ENCODE measurements around the gene CCDC40. TPM values are rescaled to one million over a fixed set of nuclear protein-coding genes. Genes with fewer than 3 reads are reported as not detected.

Gene CCDC40
- total and polyA plus RNA-seq, 2 of the 13 experiments (the other 11 are each of a cell fraction or from before 2014, with no cell fraction given), result 4.1 to 5.5 TPM

DNA sequence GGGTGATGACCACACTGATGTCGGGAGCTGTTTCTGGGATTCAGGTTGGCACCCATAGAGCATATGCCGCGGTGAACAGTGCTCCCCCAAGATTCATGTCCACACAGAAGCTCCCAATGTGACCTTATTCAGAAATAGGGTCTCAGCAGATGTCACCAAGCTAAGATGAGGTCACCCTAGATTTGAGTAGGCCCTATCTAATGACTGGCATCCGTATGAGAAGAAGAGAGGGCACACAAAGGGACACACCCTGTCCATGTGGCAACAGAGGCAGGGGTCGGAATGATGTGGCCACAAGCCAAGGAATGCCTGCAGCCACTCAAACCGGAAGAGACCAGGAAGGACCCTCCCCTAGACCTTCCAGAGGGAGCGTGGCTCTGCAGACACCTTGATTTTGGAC is 36.3 kb upstream of the CCDC40 start (continued):
- TF ChIP-seq, protein P1, sequence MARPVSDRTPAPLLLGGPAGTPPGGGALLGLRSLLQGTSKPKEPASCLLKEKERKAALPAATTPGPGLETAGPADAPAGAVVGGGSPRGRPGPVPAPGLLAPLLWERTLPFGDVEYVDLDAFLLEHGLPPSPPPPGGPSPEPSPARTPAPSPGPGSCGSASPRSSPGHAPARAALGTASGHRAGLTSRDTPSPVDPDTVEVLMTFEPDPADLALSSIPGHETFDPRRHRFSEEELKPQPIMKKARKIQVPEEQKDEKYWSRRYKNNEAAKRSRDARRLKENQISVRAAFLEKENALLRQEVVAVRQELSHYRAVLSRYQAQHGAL (CRISPR knock-in tag; IDR thresholded peaks at IDR 0.05; ENCODE audit: not compliant biosample characterization), result no peak
- TF ChIP-seq ZSCAN30 (CRISPR knock-in tag; IDR thresholded peaks at IDR 0.05), result no peak
- no peak for TF ChIP-seq ZNF138 (CRISPR knock-in tag; IDR thresholded peaks at IDR 0.05; ENCODE audit: low read depth)

GRCh38 chr17:80000981-80001775 is 35.3 kb upstream of the CCDC40 start:
- POLR2A ChIA-PET, result interaction anchor here (0.7 to 8.5 kb wide), 2 partner anchors 8 to 220 kb away, joined by 3 to 111 read pairs; partner anchors contain the start of gene SLC26A11
- ATAC-seq (no peak), DNase-seq (ENCODE audit: low spot score) (no peak), FAIRE-seq (no peak)
- intact Hi-C loops (cut with micrococcal nuclease; ENCODE audit: unreplicated experiment) (no loop called here), in situ Hi-C loops (cut with HindIII; ENCODE audit: extremely low pct_ligation_motif_present, low pct_unique_long_range_greater_than_20kb) (no loop called here)
- Histone ChIP-seq H3K9me3 (ENCODE audit: low read length) (no peaks in the 10 kb centered on the region), H3K79me2 (ENCODE audit: insufficient read depth, low read length) (no peaks in the 10 kb centered on the region), H2AFZ (ENCODE audit: low read length) (no peak overlapping the region), H3K4me3 (replicated peaks in 1 of 3; ENCODE audit: insufficient read depth in 1 of 3, low read depth in 2 of 3, low read length in 3 of 3) (no peak overlapping the region), H3K27me3 (ENCODE audit: control insufficient read depth in 1 of 2, insufficient read depth in 2 of 2, low read length in 2 of 2) (no peaks in the 10 kb centered on the region), H3K4me1 (ENCODE audit: insufficient read depth, low read length) (peaks cover 48% of the 10 kb centered on the region), H3K27ac (ENCODE audit: extremely low read length, insufficient read depth, low read length) (no peak overlapping the region), H3K9ac (ENCODE audit: insufficient read depth, low read depth, low read length) (no peak overlapping the region), H3K36me3 (replicated peaks in 1 of 2; ENCODE audit: control insufficient read depth in 1 of 2, insufficient read depth in 2 of 2, low read length in 2 of 2) (no peaks in the 10 kb centered on the region; a peak in 1 of 5 replicates), H3K4me2 (ENCODE audit: low read depth, low read length) (no peak overlapping the region), H4K20me1 (ENCODE audit: insufficient read depth, low read length) (no peaks in the 10 kb centered on the region)
- CTCF ChIA-PET (ENCODE audit: low intra/inter-chr PET ratio, low total read pairs), result no interaction called here
- 94% methylated on average over 20 of the region's 29 CpGs for WGBS (ENCODE audit: low lambda C conversion rate)
- BruUV-seq (replicated peaks), result no TSS peak
- TF ChIP-seq SKIL (CRISPR knock-in tag; IDR thresholded peaks at IDR 0.05; ENCODE audit: borderline replicate concordance), result no peak
- TF ChIP-seq ZNF878 (CRISPR knock-in tag; IDR thresholded peaks at IDR 0.05), result no peak
- TF ChIP-seq, protein P2, sequence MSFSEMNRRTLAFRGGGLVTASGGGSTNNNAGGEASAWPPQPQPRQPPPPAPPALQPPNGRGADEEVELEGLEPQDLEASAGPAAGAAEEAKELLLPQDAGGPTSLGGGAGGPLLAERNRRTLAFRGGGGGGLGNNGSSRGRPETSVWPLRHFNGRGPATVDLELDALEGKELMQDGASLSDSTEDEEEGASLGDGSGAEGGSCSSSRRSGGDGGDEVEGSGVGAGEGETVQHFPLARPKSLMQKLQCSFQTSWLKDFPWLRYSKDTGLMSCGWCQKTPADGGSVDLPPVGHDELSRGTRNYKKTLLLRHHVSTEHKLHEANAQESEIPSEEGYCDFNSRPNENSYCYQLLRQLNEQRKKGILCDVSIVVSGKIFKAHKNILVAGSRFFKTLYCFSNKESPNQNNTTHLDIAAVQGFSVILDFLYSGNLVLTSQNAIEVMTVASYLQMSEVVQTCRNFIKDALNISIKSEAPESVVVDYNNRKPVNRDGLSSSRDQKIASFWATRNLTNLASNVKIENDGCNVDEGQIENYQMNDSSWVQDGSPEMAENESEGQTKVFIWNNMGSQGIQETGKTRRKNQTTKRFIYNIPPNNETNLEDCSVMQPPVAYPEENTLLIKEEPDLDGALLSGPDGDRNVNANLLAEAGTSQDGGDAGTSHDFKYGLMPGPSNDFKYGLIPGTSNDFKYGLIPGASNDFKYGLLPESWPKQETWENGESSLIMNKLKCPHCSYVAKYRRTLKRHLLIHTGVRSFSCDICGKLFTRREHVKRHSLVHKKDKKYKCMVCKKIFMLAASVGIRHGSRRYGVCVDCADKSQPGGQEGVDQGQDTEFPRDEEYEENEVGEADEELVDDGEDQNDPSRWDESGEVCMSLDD (CRISPR knock-in tag; IDR thresholded peaks at IDR 0.05; ENCODE audit: borderline replicate concordance), result no peak
- TF ChIP-seq, protein P3, sequence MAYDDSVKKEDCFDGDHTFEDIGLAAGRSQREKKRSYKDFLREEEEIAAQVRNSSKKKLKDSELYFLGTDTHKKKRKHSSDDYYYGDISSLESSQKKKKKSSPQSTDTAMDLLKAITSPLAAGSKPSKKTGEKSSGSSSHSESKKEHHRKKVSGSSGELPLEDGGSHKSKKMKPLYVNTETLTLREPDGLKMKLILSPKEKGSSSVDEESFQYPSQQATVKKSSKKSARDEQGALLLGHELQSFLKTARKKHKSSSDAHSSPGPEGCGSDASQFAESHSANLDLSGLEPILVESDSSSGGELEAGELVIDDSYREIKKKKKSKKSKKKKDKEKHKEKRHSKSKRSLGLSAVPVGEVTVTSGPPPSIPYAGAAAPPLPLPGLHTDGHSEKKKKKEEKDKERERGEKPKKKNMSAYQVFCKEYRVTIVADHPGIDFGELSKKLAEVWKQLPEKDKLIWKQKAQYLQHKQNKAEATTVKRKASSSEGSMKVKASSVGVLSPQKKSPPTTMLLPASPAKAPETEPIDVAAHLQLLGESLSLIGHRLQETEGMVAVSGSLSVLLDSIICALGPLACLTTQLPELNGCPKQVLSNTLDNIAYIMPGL (CRISPR knock-in tag; IDR thresholded peaks at IDR 0.05; ENCODE audit: borderline replicate concordance in 1 of 2, low read depth in 1 of 2), result no peak
- TF ChIP-seq ZNF652 (CRISPR knock-in tag; IDR thresholded peaks at IDR 0.05; ENCODE audit: borderline replicate concordance, low read depth), result no peak
- no peak for TF ChIP-seq PAX8 (CRISPR knock-in tag; IDR thresholded peaks at IDR 0.05; ENCODE audit: borderline replicate concordance)
- no peak for TF ChIP-seq TEAD3 (CRISPR knock-in tag; optimal IDR thresholded peaks at IDR 0.05; ENCODE audit: borderline replicate concordance)
- TF ChIP-seq HOXA9 (CRISPR knock-in tag; IDR thresholded peaks at IDR 0.05; ENCODE audit: borderline replicate concordance), result no peak
- TF ChIP-seq KAT8 (CRISPR knock-in tag; IDR thresholded peaks at IDR 0.05), result no peak
